Fibroblast of peridontal ligament (primary cell): ENCODE data around the gene DYRK1A.

Source experiments
- DNase-seq: peaks from one replicate; pipeline ENCODE4 v3.0.0-alpha.2; 2010; ENCODE audit errors: extremely low read depth

Gene DYRK1A

GRCh38 chr21:37550618-37551330 is 184.2 kb downstream of the DYRK1A start:
- DNase-seq, result no peak

GRCh38 chr21:37551331-37551992 is 184.9 kb downstream of the DYRK1A start:
- DNase-seq, result no peak

GRCh38 chr21:37551993-37552355 is 185.4 kb downstream of the DYRK1A start:
- no peak for DNase-seq

- no peak for DNase-seq
Observed at GRCh38 chr21:37552496-37553029, 186.0 kb downstream of the DYRK1A start.

- no peak for DNase-seq
Observed at GRCh38 chr21:37553078-37553481, 186.5 kb downstream of the DYRK1A start.

- no peak for DNase-seq
Observed at GRCh38 chr21:37554661-37555379, 188.2 kb downstream of the DYRK1A start.

GRCh38 chr21:37555672-37556261 is 189.2 kb downstream of the DYRK1A start:
- DNase-seq, result no peak

- DNase-seq, result no peak
Observed at GRCh38 chr21:37557261-37557950, 190.8 kb downstream of the DYRK1A start.

GRCh38 chr21:37558676-37559211 is 192.2 kb downstream of the DYRK1A start:
- DNase-seq, result no peak

GRCh38 chr21:37560385-37560784 is 193.8 kb downstream of the DYRK1A start:
- no peak for DNase-seq

GRCh38 chr21:37561506-37561905 is 194.9 kb downstream of the DYRK1A start:
- no peak for DNase-seq

GRCh38 chr21:37561941-37562919 is 195.7 kb downstream of the DYRK1A start:
- no peak for DNase-seq

- DNase-seq, result no peak
Observed at GRCh38 chr21:37562920-37563640, 196.5 kb downstream of the DYRK1A start.

- DNase-seq, result peak; percentile 86
Observed at GRCh38 chr21:37563641-37564340, 197.2 kb downstream of the DYRK1A start.

- peak; percentile 96 for DNase-seq
Observed at GRCh38 chr21:37564341-37564923, 197.9 kb downstream of the DYRK1A start.

- no peak for DNase-seq
Observed at GRCh38 chr21:37564924-37565529, 198.5 kb downstream of the DYRK1A start.

- DNase-seq, result peak; percentile 83
Observed at GRCh38 chr21:37565530-37566223, 199.1 kb downstream of the DYRK1A start.
